HG02642 (cell line): ENCODE measurements around the gene SLC39A3.

Source experiments
- ATAC-seq: cut with Tn5 transposase; IDR thresholded peaks from one replicate; pipeline ENCODE4 v1.9.1; 2021; ENCODE audit warnings: mild to moderate bottlenecking; ENCODE audit not compliant: unreplicated experiment, poor library complexity

The SLC39A3 gene, protein sequence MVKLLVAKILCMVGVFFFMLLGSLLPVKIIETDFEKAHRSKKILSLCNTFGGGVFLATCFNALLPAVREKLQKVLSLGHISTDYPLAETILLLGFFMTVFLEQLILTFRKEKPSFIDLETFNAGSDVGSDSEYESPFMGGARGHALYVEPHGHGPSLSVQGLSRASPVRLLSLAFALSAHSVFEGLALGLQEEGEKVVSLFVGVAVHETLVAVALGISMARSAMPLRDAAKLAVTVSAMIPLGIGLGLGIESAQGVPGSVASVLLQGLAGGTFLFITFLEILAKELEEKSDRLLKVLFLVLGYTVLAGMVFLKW

DNA sequence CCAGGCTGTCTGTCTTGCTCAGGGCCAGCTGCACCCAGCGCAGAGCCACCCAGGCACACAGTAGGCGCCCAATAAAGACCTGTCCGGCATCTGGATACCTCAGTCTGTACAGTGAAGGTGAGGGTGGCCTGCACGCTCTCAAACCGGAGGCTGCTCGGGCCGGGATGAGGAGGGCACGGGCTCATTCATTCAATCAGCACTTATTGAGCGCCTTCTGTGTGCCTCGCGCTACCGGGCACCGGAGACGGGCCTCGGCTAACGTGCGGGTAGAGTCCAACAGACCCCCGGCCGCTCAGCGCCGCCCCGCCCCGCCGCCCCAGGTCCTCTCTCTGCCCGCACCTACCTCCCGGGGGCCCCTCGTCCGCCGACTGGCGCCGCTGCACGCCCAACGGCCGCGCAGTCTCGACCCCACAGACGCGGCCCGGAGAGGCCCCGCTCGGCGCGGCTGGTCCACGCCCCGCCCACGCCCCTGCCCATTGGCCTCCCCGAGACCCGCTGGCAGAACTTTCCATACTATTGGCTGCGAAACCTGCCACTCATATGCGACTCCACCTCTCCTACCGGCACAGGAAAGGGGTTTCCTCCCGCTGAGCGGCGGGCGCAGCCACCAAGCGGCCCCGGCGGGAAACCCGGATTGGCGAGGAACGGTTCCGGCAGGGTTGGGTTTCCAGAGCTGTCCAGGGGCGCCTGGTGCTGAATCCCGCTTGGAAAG lies at the start of gene SLC39A3:
TSS of gene SLC39A3 (minus strand) at position 416 of the 712 bp plus-strand sequence. CDS start 2,760 bp downstream, outside the sequence.
- ATAC-seq = peak; percentile 95

GRCh38 chr19:2788237-2788636 lies 48.4 kb upstream of the SLC39A3 start:
- no peak for ATAC-seq

DNA sequence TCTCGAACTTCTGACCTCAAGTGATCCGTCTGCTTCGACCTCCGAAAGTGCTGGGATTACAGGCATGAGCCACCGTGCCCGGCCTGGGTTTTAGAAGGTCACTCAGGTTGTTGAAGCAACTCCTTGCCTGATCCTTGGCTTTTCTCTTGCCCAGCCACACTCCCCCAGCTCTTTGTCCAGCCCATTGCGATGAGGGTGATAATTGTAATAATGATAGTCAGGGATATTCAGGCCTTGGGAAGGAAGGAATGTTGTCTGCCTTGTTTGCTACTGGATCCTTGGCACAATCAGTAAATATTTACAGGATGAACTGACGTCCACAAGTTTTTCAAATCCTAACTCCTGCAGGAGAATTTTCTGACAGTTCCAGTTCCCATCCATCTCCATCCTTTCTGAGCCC lies 47.3 kb upstream of the SLC39A3 start:
- no peak for ATAC-seq

DNA sequence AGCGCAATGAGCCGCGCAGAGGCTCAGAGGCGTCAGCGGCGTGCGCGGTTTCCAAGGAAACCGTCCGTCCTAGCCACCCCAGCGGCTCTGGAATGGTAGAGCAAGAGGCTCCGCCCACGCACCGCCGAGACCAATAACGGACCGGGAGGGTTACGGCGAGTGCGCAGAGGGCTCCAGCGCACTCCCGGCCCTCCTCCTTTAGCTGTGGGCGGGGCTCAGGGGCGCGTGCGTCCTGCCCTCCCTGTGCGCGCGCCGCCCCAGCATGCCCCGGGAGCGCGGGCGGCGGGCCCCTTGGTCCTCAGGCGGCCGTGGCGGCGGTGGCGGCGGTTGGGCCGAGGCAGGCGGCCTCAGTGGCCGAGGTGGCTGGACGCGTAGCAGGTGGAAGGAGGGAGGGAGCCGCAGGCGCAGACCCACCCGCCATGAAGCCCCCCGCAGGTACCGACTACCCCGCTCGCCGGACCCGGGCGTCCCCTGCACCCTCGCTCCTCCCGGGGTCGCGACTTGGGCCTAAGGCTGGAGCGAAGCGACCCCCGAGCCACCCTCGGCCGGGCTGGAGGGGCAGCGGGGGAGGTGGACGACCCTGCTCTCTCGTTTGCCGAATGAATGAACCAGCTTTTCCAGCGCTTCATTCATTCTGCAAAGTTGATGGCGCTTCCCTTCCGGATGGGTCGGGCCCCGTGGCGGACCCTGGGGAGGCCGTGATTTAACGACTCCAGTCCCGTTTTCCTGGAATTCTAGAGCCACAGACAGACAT lies 45.6 kb upstream of the SLC39A3 start, which contains the start of gene THOP1:
TSS of gene THOP1 (plus strand) at position 260 of the 754 bp plus-strand sequence. CDS start at position 420, 160 bp downstream.
- peak; percentile 74 for ATAC-seq

DNA sequence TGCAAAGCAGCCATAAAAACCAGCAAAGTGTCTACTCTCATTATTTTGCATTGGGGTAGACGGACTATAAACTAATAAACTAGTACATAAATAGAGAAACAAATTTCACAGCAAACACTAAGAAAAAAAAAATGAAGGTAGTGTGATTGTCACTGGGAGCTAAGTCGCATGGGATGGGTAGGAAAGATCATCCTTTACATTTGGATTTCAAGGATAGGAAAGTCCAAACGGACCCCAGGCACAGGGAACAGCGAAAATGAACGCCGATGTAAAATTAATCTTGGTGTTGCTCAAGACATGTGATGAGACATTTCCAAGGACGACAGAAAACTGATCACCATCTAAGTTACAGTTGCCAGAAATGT lies 43.9 kb upstream of the SLC39A3 start:
- no peak for ATAC-seq

GRCh38 chr19:2782936-2783780 lies 43.3 kb upstream of the SLC39A3 start, which contains the start of gene SGTA:
TSS of gene SGTA (minus strand) at chr19:2783273. CDS start at chr19:2769068, 14,205 bp downstream.
- ATAC-seq = peak; percentile 79

DNA sequence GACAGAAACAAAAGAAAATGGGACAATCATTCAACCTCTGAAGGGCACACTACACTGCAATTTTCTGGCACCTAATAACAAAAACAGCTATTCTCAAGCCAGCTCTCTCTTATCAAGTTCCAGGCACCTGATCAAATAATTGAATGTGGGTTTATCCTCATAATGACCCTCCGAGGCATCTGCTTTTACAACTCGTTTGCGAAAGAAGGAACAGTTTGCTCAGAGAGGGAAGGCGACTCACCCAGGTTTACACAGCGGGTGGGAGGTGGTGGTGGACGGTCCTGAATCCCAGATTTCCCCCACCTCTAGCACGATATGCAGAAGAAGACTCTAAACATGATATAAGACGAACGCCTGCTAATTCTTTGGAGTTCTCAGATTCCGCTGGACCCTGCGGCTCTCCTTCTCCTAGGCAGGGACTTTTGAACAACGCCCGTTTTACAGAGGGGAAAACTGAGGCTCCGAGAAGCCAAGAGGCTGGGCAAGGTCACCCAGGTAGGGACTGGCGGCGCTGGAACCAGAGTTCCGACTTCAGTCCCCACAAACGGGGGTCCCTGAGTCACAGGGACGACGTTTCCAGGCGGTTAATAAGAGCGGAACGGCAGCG lies 42.6 kb upstream of the SLC39A3 start:
- ATAC-seq = no peak

DNA sequence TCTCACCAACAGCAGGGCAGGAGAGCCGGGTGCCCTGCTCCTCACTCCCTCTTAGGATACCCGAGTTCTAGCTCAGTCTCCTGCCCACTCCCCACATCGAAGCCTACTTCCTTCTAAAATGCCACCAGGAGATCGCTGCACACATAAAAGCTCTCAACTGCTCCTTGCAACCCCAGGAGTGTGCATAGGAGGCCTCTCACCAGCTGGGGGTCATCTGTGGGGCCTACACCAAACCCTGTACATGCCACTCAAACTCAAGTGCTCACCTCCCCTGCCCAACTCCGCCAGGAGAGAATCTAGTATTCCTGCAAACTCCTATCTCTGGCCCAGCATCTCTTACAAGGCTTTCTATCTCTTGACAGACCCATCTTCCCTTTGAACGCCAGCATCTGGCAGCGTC lies 40.5 kb upstream of the SLC39A3 start:
- no peak for ATAC-seq

DNA sequence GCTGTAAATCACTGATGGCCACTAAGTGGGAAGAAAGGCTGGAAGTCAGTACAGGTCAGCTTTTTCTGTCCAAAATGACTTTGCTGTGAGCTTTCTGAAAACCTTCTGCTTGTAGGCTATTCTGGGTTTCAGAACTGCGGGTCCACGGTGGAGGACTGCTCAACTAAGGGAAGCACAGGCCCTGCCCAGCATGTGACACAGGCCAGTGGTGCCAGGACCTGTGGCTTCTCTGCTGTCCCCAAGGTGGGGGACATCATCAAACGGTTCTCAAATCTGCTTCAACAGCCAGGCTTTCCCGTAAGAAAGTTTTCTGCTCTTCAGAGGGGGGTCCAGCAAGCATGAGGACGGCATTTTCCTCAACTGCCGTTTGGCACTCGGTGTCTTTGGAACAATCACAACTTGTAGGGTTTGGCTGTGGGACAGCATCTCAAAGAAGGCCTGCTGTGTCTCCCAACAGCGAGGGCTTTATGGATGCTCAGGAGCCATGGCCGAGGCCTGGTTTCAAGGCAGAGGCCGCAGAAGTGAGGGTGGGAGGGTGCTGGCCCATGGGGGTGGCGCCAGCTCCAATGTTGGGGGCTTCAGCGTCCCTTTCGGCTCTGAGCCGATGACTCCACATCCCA lies 39.4 kb upstream of the SLC39A3 start:
- no peak for ATAC-seq

- no peak for ATAC-seq
These were observed 38.3 kb upstream of the SLC39A3 start for GRCh38 chr19:2777952-2778683.

DNA sequence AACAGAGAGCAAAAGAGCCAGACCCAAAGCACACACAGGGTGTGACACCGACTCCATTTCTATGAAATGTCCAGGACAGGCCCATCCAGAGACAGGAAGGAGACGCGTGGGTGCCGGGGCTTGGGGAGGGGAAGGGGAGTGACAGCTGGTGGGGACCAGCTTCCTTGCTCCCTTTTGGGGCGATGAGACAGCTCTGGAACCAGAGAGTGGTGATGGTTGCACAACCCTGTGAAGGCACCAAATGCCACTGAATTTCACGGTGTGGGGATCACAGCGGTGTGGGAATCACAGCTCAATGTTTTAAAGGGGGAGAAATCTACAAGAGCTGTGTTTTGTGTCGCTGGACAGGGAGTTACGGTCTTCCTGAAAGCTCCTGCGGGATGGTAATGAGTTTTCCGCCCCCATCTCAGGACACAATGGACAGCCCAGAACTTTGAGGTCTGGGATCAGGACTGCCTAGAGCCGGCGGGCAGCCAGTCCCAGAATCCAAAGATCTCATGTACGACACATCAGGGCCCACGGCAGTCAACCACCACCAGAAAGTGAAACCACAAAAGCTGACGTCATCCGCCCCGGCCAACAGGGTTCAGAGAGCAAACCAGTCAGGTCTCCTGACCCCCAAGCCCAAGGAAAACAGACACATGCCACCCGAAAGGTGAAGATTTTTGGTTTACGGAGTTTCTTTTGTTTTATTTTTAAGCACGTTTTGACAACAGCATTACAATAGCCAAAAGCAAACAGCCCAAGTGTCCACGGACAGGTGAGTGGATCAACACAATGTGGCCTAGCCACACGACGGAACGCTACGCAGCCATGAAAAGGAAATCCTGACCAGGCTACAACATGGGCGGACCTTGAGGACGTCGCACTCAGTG lies 36.0 kb upstream of the SLC39A3 start:
- ATAC-seq = no peak

GRCh38 chr19:2774953-2775555 lies 35.2 kb upstream of the SLC39A3 start:
- no peak for ATAC-seq

GRCh38 chr19:2774083-2774679 lies 34.4 kb upstream of the SLC39A3 start:
- ATAC-seq = no peak

GRCh38 chr19:2771786-2772674 lies 32.2 kb upstream of the SLC39A3 start:
- ATAC-seq = no peak

DNA sequence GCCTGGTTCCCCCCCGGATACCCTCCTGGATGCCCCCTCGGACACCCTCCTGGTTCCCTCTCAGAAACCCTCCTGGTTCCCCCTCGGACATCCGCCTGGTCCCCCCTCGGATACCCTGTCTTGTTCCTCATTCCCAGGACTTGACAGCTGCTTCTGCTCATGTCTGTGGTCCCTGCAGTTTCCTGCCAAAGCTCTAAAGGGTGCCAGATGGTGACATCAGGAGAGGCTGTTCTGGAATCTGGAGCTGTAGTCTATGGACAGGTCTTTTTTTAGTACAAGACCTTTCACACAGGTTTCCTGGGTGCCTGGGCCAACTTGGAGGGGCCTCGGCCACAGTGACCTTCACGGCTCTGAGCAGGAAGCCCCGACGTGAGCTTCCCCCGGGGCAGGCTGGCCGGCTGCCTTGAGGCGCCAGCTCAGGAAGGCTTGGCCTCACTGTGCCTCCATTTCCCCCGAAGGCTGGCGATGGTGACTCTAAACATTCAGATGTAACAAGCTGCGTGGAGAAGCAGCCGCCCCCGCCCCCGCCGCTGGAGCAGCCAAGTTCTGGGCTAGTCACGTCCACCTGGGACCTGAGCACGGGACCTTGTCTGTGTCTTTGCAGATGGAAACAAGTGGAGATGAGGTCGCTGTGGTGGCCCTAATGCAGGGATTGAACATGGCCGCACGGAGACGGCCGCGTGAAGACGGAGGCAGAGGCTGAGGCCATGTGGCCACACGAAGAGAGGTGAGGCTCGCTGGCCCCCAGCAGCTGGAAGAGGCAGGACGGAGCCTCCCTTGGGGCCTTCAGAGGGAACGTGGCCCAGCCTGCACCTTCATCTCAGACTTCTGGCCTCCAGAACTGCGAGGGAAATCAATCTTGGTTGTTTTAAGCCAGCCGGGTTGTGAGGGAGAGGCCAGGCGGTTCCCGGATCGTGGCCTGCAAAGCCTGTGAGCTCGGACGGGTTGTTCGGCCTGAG lies 30.5 kb upstream of the SLC39A3 start:
- ATAC-seq = no peak
